Thoracic aorta (tissue), 2 donors: Measurements from ENCODE around the gene ELAVL1. TPM values are rescaled to one million over a fixed set of nuclear protein-coding genes. Genes with fewer than 3 reads are reported as not detected.
A peak's percentile ranks its signal among the peaks of the same experiment; 100 is the strongest.

Experiments used
- ATAC-seq: fragments of 150-250 bp; one replicate; pipeline ENCODE4 v1.8.0; 2017; ENCODE audit warnings: low read depth; ENCODE audit not compliant: insufficient number of reproducible peaks, low FRiP score
- DNase-seq: peaks from one replicate; pipeline ENCODE4 v3.0.0-alpha.2; 2020; ENCODE audit warnings: low spot score
- H3K27ac ChIP-seq, 2 donors: fragments of 200-600 bp; sonication (generic); 1 replicate in 1 of 2; 2 replicates in 1 of 2; pipeline ENCODE4 v1.5.1; 2016; ENCODE audit warnings: mild to moderate bottlenecking in 2 of 2, moderate library complexity in 2 of 2
- H3K27me3 ChIP-seq: fragments of 200-600 bp; sonication (generic); replicated peaks from 2 replicates; pipeline ENCODE4 v1.6.0; 2016; ENCODE audit warnings: mild to moderate bottlenecking; ENCODE audit not compliant: insufficient read depth
- H3K36me3 ChIP-seq: fragments of 200-600 bp; sonication (generic); one replicate; pipeline ENCODE4 v1.5.1; 2016
- H3K4me1 ChIP-seq, 2 donors: fragments of 200-600 bp; sonication (generic); 1 replicate in 1 of 2; 2 replicates in 1 of 2; pipeline versions ENCODE4 v1.5.1 to v1.6.0; 2016; ENCODE audit warnings: low read depth in 2 of 2, mild to moderate bottlenecking in 1 of 2; ENCODE audit not compliant: control insufficient read depth in 1 of 2
- H3K4me3 ChIP-seq: fragments of 200-600 bp; sonication (generic); 2 replicates; pipeline ENCODE4 v1.5.1; 2016; ENCODE audit warnings: mild to moderate bottlenecking
- H3K9me3 ChIP-seq: fragments of 200-600 bp; sonication (generic); 2 replicates; pipeline ENCODE4 v1.5.1; 2016
- CTCF ChIP-seq: fragments of 200-600 bp; sonication (generic); IDR thresholded peaks from one replicate; pipeline ENCODE4 v1.5.1; 2019; ENCODE audit warnings: antibody characterized with exemption
- total RNA-seq, 2 donors: library from RNA; depleted of rRNA; stranded (reverse); fragments of >200 nt; gene quantifications; one replicate each; pipeline versions ENCODE4 v1.1.0 to v1.2.3, GENCODE V29; 2016

ELAVL1 gene
- total RNA-seq, 2 donors from 2014 or later, result 33.6 to 39.2 TPM

DNA sequence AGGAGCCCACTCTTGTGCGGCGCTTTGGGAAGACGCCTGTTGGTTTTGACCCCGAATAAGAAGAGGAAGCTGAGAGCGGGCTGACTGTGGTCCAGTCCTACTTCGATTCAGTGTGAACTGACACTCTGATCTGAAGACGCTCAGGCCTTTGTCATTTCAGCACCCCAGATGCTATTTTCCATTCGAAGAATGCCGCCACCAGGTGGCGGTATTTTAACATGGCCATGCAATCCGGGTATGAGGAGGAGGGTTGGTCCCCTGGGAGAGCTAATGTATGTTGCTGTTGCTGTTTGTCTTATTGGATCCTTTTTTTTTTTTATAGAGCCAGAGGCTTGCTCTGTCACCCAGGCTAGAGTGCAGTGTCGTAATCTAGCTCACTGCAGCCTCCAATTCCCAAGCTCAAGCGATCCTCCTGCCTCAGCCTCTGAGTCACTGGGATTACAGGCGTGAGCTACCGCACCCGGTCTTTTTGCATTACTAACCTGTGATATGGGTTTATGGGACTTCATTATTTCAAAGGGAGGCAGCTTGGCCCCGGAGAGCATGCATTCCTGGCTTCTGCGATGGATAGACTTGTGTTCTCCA is 61.2 kb downstream of the ELAVL1 start:
- Histone ChIP-seq H3K27me3 (no peaks in the 10 kb centered on the region), H3K27ac (peak overlapping the region; percentile 59 to 80), H3K4me1 (peaks cover 11 to 19% of the 10 kb centered on the region in 2 donors), H3K4me3 (peak overlapping the region; percentile 84), H3K9me3 (no peaks in the 10 kb centered on the region), H3K36me3 (peaks cover 12% of the 10 kb centered on the region)
- TF ChIP-seq CTCF, result peak; percentile 84
- ATAC-seq, result peak; percentile 34
- DNase-seq, result peak; percentile 82

DNA sequence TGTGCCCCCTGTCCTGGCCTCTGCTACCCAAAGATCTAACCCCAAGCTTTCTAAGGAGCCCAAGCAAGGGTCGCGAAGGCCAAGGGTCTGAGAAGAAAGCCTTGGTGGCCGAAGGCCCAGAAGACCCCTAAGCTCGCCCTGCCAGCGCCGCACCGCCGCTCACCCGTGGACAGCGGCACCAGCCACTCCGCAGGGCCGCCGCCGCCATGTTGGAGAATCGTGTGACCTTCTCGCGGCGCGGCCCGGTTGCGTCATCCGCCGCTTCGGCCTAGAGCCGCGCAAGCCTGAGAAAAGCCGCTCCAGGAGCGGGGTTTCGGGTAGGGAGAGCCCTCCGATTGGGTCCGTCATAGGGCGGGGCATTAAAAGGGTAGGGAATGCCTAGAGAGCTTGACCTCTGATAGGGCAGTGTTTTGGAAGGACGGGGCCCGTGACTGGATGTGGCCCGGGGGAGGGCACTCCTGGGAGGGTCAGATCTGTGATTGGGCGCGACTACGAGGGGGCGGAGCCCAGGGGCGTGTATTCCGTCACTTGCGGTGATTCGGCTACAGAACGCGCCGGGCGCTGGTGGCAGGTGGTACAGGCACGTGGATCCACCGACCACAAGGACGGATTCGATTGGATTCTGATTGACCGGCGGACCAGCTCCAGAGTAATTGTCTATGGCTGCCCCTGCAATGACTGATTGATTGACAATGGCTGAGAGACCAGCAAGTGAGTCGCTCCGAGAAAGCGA is 61.8 kb downstream of the ELAVL1 start, which contains the start of gene TIMM44:
Gene TIMM44, minus strand, starts transcription at position 223 of the 733 bp plus-strand sequence. Its CDS starts 15 bp downstream, at position 208.
- H3K27me3 ChIP-seq, result no peaks in the 10 kb centered on the region
- H3K9me3 ChIP-seq, result no peaks in the 10 kb centered on the region
- no peak for TF ChIP-seq CTCF
- peaks cover 11 to 19% of the 10 kb centered on the region in 2 donors for H3K4me1 ChIP-seq
- peak within 1 kb of the TSS; percentile 84 for H3K4me3 ChIP-seq
- peak within 1 kb of the TSS; percentile 91 to 96 for H3K27ac ChIP-seq
- peaks cover 12% of the 10 kb centered on the region for H3K36me3 ChIP-seq
- ATAC-seq (peak; percentile 100), DNase-seq (peak; percentile 95)

DNA sequence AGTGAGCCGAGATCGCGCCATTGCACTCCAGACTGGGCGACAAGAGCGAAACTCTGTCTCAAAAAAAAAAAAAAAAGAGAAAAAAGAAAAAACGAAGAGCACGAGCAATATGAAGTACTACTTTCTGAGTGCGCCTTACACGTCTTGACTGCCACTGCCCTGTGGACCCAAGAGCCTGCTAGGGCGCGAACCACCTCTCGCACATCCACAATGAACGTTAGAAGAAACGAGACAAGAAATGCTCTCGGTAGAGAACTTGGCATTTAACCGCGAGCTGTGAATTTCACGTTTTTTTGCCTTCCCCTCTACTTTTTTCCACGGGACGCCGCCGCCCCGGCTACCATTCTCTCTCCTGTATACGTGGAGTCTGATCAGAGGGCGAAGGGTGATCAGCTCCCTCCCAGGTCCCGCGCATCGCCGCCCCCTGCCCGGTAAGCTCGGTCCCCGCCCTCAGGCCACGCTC is 62.4 kb downstream of the ELAVL1 start:
- Histone ChIP-seq H3K9me3 (no peaks in the 10 kb centered on the region), H3K36me3 (peaks cover 17% of the 10 kb centered on the region), H3K4me1 (peaks cover 11 to 19% of the 10 kb centered on the region in 2 donors), H3K27ac (peak overlapping the region; percentile 91 to 96), H3K27me3 (no peaks in the 10 kb centered on the region), H3K4me3 (peak overlapping the region; percentile 84)
- no peak for ATAC-seq
- TF ChIP-seq CTCF, result no peak
- DNase-seq, result no peak

DNA sequence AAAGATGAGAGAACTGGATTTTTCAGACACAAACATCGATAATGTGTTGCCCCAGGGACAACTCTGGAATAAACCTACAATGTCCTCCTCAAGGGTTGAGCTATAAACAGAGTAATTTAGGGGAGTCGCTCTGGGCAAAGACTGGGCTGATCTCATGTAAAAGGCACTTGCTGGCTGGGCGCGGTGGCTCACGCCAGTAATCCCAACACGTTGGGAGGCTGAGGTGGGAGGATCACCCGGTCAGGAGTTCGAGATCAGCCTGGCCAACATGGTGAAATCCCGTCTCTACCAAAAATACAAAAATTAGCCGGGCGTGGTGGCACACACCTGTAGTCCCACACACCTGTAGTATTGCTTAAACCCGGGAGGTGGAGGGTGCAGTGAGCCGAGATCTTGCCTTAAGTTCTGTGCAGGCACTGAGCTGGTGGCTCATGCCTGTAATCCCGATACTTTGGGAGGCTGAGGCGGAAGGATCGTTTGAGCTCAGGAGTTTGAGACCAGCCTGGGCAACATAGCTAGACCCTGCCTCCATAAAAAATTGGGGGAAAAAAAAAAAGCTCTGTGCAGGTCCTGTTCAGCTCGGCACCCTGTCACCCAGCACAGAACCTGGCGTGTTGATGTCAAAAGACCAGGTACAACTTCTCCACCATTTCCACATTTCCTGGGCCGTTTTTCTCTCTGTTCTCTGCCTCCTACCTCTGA is 63.4 kb downstream of the ELAVL1 start:
- DNase-seq, result no peak
- Histone ChIP-seq H3K27ac (no peak overlapping the region), H3K36me3 (peaks cover 27% of the 10 kb centered on the region), H3K27me3 (no peaks in the 10 kb centered on the region), H3K4me1 (peaks cover 11 to 19% of the 10 kb centered on the region in 2 donors), H3K9me3 (no peaks in the 10 kb centered on the region), H3K4me3 (peak overlapping the region; percentile 84)
- ATAC-seq, result no peak
- TF ChIP-seq CTCF, result no peak

- no peak for TF ChIP-seq CTCF
- H3K27me3 ChIP-seq, result no peaks in the 10 kb centered on the region
- DNase-seq (no peak), ATAC-seq (no peak)
- no peak overlapping the region for H3K4me3 ChIP-seq
- H3K27ac ChIP-seq, result no peak overlapping the region
- H3K36me3 ChIP-seq, result peaks cover 39% of the 10 kb centered on the region
- H3K4me1 ChIP-seq, result peaks cover 11 to 19% of the 10 kb centered on the region in 2 donors
- H3K9me3 ChIP-seq, result no peaks in the 10 kb centered on the region
These were observed 64.6 kb downstream of the ELAVL1 start for GRCh38 chr19:7940841-7941240.
